HEK293T (cell line): ENCODE data around the gene RCL1.

Source experiments
- ARNT ChIP-seq: fragments of 450-650 bp; IDR thresholded peaks from 2 replicates; pipeline ENCODE4 v1.6.1; 2017; ENCODE audit warnings: mild to moderate bottlenecking
- BHLHE40 ChIP-seq: fragments of 450-650 bp; IDR thresholded peaks from 2 replicates; pipeline ENCODE4 v1.6.1; 2016; ENCODE audit warnings: mild to moderate bottlenecking, moderate library complexity, borderline replicate concordance
- CTBP1 ChIP-seq: fragments of 450-650 bp; IDR thresholded peaks from 2 replicates; pipeline ENCODE4 v1.6.1; 2016; ENCODE audit warnings: borderline replicate concordance
- FOXK2 ChIP-seq: fragments of 450-650 bp; IDR thresholded peaks from 2 replicates; pipeline ENCODE4 v1.6.1; 2016; ENCODE audit warnings: mild to moderate bottlenecking
- FOXM1 ChIP-seq: fragments of 450-650 bp; IDR thresholded peaks from 2 replicates; pipeline ENCODE4 v1.6.1; 2017; ENCODE audit warnings: mild to moderate bottlenecking, borderline replicate concordance
- LEF1 ChIP-seq: fragments of 450-650 bp; IDR thresholded peaks from 2 replicates; pipeline ENCODE4 v1.6.1; 2017; ENCODE audit warnings: mild to moderate bottlenecking, borderline replicate concordance
- SUZ12 ChIP-seq: fragments of 450-650 bp; IDR thresholded peaks from 2 replicates; pipeline ENCODE4 v1.6.1; 2016; ENCODE audit warnings: mild to moderate bottlenecking
- TARDBP ChIP-seq: fragments of 450-650 bp; IDR thresholded peaks from 2 replicates; pipeline ENCODE4 v1.6.1; 2016

GRCh38 chr9:4902135-4902475 lies 109.4 kb downstream of the RCL1 start:
- no peak for TF ChIP-seq ARNT
- TF ChIP-seq FOXK2, result no peak
- no peak for TF ChIP-seq BHLHE40
- TF ChIP-seq LEF1, result no peak
- TF ChIP-seq FOXM1, result no peak
- no peak for TF ChIP-seq TARDBP
- TF ChIP-seq SUZ12, result no peak
- no peak for TF ChIP-seq CTBP1
